ENCODE data around the gene BCAR3.

DNA sequence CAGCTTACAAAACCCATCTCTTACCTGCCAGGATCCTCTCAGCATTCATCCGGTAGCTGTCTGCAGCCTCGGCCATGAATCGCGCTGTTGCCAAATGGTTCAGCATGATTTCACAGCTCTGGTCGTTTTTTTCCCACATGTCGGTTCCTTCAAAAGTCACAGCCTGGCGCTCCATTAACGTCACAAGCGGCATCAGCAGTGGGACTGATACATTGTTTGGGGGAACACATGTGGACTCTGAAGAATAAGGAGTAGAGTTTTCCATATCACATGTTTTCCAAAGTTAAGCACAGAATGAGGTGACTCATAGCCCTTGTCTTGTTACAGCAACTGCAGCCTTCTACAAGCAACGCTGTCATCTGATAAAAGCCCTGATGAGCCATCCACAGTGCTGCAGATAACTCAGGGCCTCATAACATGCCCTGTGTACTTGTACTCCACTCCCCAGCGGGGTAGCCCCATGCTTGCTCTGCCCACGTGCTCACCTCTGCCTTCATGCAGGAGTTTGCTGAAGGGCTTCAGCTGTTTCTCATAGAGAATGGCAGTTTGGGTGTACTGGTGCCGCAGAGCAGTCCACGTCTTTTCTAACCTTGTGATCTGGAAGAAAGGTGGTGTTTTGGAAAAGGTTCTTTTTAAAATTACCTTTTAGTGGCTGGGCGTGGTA, 114.2 kb downstream of the BCAR3 start:
- no peak for TF ChIP-seq POLR2A (IDR thresholded peaks at IDR 0.05)
- TF ChIP-seq, protein P1, sequence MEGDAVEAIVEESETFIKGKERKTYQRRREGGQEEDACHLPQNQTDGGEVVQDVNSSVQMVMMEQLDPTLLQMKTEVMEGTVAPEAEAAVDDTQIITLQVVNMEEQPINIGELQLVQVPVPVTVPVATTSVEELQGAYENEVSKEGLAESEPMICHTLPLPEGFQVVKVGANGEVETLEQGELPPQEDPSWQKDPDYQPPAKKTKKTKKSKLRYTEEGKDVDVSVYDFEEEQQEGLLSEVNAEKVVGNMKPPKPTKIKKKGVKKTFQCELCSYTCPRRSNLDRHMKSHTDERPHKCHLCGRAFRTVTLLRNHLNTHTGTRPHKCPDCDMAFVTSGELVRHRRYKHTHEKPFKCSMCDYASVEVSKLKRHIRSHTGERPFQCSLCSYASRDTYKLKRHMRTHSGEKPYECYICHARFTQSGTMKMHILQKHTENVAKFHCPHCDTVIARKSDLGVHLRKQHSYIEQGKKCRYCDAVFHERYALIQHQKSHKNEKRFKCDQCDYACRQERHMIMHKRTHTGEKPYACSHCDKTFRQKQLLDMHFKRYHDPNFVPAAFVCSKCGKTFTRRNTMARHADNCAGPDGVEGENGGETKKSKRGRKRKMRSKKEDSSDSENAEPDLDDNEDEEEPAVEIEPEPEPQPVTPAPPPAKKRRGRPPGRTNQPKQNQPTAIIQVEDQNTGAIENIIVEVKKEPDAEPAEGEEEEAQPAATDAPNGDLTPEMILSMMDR (IDR thresholded peaks at IDR 0.05): no peak
